ENCODE measurements around the gene CAMTA1. TPM values are rescaled to one million over a fixed set of nuclear protein-coding genes. Genes with fewer than 3 reads are reported as not detected.

The CAMTA1 gene
- total and polyA plus RNA-seq, 12 donors, result 123 to 265 (median 142) TPM

DNA sequence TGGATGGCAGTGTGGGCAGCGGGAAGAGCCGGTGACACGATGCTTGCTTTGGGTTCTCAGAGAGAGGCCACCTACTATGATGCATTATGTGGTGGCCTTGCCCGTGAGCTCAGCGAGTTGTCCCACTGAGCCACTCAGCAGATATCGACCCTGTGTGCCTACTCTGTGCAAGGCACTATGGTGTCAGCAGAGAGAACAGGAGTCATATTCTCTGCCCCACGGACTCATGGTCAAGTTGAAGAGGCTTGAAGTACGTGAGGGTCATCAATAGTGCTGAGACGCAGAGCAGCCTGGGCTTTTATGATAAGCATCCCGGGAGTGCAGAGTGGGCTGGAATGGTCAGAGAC, 466.2 kb downstream of the CAMTA1 start:
- intact Hi-C loops (cut with DNase I), result no loop called here
- no peaks in the 10 kb centered on the region for H3K9me3 ChIP-seq
- H3K27ac ChIP-seq, result no peak overlapping the region
- H3K27me3 ChIP-seq, result peaks cover 0 to 10% (median 0%) of the 10 kb centered on the region in 7 donors
- no peaks in the 10 kb centered on the region for H3K4me1 ChIP-seq
- ATAC-seq (no peak), DNase-seq (no peak)
- no peaks in the 10 kb centered on the region for H3K36me3 ChIP-seq
- no peak for TF ChIP-seq CTCF (IDR thresholded peaks at IDR 0.05)
- no peak overlapping the region for H3K4me3 ChIP-seq
- WGBS, 2 donors, result 86 to 87% methylated on average over 10 of the region's 10 CpGs

- 72 to 73% methylated on average over 12 of the region's 12 CpGs for WGBS, 2 donors
Observed at GRCh38 chr1:7252411-7253117, 467.3 kb downstream of the CAMTA1 start.

DNA sequence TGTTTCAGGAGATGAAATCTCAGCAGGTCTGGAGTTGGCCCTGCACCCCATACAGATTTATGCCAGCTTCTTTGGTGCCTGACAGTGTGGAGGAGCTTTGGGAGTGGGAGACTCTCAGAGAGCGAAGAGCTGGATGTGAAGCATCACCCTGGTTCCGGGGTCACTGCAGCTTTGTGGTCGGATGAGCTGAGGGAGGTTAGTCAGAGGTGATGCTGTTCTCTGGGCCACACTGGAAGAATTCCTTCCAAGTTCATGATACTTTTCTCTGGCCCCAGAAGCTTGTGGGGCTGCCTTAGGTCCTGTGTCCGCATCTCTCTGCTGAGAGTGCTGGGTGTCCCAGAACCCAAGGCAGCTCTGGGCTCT, 467.8 kb downstream of the CAMTA1 start:
- no peak for TF ChIP-seq CTCF (IDR thresholded peaks at IDR 0.05)
- WGBS, 2 donors, result 94 to 95% methylated on average over 4 of the region's 4 CpGs
- no peaks in the 10 kb centered on the region for H3K4me1 ChIP-seq

More at GRCh38 chr1:7252411-7253117, 467.3 kb downstream of the CAMTA1 start:
- Histone ChIP-seq H3K9me3 (no peaks in the 10 kb centered on the region), H3K36me3 (no peaks in the 10 kb centered on the region), H3K4me1 (no peaks in the 10 kb centered on the region), H3K27ac (no peak overlapping the region), H3K4me3 (no peak overlapping the region), H3K27me3 (peaks cover 0 to 6% (median 0%) of the 10 kb centered on the region in 7 donors)
- no peak for TF ChIP-seq CTCF (IDR thresholded peaks at IDR 0.05)
- DNase-seq (no peak), ATAC-seq (no peak)
- intact Hi-C loops (cut with DNase I), result no loop called here

GRCh38 chr1:7253988-7254587, 468.8 kb downstream of the CAMTA1 start:
- DNase-seq, result no peak
- 81 to 85% methylated on average over 11 of the region's 11 CpGs for WGBS, 2 donors
- Histone ChIP-seq H3K4me3 (no peak overlapping the region), H3K4me1 (no peaks in the 10 kb centered on the region), H3K9me3 (no peaks in the 10 kb centered on the region), H3K27ac (no peak overlapping the region), H3K36me3 (no peaks in the 10 kb centered on the region), H3K27me3 (no peaks in the 10 kb centered on the region)
- ATAC-seq, result no peak
- no peak for TF ChIP-seq CTCF (IDR thresholded peaks at IDR 0.05)
- intact Hi-C loops (cut with DNase I), result no loop called here

More for the DNA sequence above, 467.8 kb downstream of the CAMTA1 start:
- Histone ChIP-seq H3K36me3 (no peaks in the 10 kb centered on the region), H3K27me3 (peaks cover 0 to under 1% (median 0%) of the 10 kb centered on the region in 7 donors), H3K9me3 (no peaks in the 10 kb centered on the region), H3K4me3 (no peak overlapping the region), H3K27ac (no peak overlapping the region)
- no peak for ATAC-seq
- no peak for DNase-seq
- intact Hi-C loops (cut with DNase I), result no loop called here
